GM21576 (cell line): Measurements from ENCODE around the gene DHX9.
"Not testable (repeated sequence)": the region's sequence is repeated elsewhere in the genome, so short reads cannot be mapped to it uniquely, and the experiment has no call there.

Experiments used
- ATAC-seq: cut with Tn5 transposase; IDR thresholded peaks from one replicate; pipeline ENCODE4 v1.9.1; 2021; ENCODE audit warnings: mild to moderate bottlenecking, moderate library complexity; ENCODE audit not compliant: unreplicated experiment

DHX9 gene

DNA sequence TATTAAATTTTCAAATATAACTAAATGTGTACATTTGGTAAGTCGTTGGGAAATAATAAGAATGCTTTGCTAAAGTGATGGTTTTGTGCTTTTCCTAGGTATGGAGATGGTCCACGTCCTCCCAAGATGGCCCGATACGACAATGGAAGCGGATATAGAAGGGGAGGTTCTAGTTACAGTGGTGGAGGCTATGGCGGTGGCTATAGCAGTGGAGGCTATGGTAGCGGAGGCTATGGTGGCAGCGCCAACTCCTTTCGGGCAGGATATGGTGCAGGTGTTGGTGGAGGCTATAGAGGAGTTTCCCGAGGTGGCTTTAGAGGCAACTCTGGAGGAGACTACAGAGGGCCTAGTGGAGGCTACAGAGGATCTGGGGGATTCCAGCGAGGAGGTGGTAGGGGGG is 47.8 kb downstream of the DHX9 start:
- no peak for ATAC-seq

GRCh38 chr1:182888736-182889531 is 49.8 kb downstream of the DHX9 start:
- ATAC-seq: no peak

DNA sequence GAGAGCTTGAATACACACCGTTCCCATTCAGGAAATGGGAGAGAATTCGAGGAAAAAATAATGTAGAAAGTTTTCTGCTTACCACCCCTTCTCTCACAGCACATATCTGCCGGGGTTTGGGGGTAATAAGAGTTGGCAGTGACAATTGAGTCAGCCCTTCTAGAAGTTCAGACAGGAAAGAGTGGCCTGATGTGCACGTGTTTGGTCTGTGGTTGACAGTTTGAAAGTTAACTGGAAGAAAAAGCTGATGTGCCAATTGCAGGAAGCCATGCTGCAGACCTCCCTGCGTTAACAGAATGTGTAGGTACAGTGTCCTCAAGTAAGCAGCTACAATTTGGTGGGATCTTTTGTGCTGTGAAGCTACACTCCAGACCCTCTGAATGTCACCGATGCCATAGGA is 50.9 kb downstream of the DHX9 start:
- no peak for ATAC-seq

DNA sequence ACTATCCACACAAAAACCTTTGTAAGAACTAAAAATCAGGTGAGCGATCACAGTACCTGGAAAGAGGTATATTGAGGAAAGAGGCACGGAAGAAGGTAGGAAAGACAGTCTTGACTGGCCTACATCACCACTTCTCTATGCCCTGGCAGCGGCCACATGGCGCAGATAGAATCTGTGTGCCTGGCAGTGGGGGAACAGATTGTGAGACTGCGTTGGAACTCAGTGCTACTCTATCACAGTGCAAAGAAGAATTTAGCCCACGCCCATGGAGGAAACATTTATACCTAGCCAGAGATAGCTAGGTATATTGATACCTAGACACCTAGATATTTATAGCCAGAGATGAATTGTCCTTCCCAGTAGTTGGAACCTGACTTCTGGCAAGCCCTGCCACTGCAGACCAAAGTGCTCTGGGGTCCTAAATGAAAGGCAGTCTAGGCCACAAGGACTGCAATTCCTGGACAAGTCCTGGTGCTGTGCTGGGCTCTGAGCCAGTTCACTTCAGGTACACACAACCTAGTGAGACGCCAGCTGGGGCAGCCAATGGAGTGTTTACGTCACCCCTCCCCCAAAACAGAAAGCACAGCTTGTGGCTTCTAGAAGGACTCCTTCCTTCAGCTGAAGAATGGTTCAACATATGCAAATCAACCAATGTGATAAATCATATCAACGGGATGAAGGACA is 51.9 kb downstream of the DHX9 start:
- ATAC-seq: no peak

- no peak for ATAC-seq
Measured at GRCh38 chr1:182897696-182898095, 58.5 kb downstream of the DHX9 start.

DNA sequence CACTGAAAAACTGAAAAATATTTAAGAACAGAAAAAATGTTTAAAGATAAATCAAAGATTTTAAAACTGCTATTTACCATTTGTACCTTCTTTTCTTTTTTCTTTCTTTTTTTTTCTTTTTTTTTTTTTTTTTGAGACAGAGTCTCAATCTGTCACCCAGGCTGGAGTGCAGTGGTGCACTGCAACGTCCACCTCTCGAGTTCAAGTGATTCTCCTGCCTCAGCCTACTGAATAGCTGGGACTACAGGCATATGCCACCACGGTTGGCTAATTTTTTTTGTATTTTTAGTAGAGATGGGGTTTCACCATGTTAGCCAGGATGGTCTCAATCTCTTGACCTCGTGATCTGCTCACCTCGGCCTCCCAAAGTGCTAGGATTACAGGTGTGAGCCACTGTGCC is 62.8 kb downstream of the DHX9 start:
- not testable (repeated sequence) for ATAC-seq

DNA sequence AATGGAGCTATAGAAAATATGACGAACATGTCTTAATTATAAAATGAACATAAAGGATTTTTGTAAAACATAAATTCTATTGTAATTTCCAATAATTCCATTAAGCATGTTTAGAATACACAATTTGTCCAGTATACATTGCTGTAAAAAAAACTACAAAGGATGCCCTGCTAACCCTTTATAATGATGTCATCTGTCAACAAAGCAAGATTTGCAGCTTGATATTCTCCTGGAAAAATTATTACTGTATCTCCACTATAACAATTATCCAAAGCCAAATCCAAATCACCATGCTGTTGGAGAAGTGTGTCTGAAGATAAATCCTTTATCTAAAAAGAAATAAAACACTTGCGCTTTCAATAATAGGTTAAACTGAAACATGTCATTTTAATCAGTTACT is 66.2 kb downstream of the DHX9 start:
- ATAC-seq: no peak

GRCh38 chr1:182909578-182909977 is 70.4 kb downstream of the DHX9 start:
- ATAC-seq: no peak

DNA sequence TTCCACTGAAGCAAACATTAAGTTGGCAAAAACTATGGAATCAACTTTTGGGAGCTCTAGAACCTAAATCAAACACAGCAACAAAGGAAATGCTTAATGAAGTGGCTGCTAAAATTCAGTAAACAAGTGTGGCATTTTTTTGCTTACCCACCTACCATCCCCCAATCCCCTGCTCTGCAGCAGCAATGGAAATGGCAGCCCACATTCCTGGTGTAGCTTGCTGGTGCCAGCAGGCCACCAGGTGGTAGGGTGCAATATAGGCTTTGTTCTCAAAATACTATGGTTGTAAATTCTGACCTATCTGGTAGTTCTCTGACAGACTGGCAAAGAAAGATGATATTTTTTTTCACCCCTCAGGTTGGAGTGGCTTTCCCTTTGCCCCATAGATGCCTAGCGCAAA is 71.0 kb downstream of the DHX9 start:
- ATAC-seq: no peak

- ATAC-seq: no peak
Measured at GRCh38 chr1:182913401-182913800, 74.3 kb downstream of the DHX9 start.

- ATAC-seq: no peak
Measured at GRCh38 chr1:182917378-182917777, 78.2 kb downstream of the DHX9 start.

DNA sequence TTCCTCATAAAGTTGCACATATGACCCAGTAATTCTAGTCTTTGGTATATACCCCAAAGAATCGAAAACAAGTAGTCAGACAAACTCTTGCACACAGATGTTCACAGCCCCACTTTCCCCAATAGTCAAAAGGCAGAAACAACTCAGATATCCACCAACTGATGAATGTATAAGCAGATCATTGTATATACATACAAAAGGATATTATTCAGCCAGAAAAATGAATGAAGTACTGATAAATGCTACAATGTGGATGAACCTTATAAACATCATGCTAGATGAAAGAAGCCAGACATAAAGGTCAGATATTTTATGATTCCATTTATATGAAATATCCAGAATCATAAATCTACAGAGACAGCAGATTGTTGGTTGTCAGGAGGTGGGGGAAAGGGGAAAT is 86.5 kb downstream of the DHX9 start:
- ATAC-seq: no peak

DNA sequence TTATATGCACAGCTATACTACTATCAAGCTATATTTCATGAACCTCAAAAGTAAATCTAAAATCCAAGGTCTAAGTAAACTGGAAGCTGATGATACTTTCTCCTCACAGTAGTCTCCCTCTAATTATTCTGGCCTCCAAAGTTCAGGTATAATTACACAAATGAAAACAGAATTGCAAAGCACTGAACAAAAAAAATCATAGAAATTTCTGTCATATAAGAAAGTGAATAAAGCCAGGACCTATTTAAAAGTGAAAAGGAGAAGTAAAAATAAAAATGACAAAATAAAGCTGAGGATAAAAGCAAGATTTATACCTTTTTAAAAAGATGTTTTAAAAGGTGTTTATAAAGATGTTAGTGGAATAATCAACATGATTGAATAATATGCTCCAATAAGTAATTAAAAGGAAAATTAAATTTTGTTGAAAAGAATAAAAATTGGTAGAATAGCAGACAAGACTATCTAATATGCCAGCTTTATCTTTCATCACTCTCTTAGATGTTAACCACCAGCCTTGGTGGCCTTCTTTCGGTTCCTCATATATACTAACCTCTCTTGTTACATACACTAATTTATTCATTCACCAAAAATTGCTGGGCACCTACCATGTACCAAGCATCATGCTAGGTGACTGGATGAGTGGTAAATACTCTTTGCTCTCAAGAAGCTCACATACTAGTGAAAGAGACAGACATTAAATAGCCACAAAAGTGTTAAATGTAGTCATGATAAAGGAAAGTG is 88.7 kb downstream of the DHX9 start:
- ATAC-seq: peak; percentile 47

DNA sequence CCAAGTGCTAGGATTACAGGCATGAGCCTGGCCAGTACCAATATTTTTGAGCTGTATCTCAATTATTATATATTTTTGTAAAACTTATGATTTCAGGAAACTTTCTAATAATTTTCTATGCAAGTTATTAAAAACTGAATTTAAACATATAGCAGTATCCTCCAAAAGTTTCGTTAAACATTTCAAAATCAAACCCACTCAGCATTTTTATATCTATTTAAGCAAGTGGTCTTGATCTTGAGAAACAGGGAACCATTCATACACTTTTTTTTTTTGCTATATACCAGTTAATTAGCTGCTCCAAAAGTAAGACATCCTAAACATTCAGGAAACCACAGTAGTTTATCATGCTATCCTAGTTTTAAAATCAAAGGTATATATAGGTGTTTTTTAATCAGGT is 91.8 kb downstream of the DHX9 start:
- no peak for ATAC-seq

- no peak for ATAC-seq
Measured at GRCh38 chr1:182935716-182936115, 96.6 kb downstream of the DHX9 start.
